Astrocyte of the cerebellum (primary cell): ENCODE data around the gene FAM177B.

Source experiments
- DNase-seq: peaks from one replicate; pipeline ENCODE4 v3.0.0-alpha.2; 2011; ENCODE audit warnings: low read depth
- H3K4me3 ChIP-seq: 2 replicates; pipeline ENCODE4 v1.5.1; 2011; ENCODE audit warnings: mild to moderate bottlenecking, low read depth, low read length, moderate library complexity
- CTCF ChIP-seq: IDR thresholded peaks from 2 replicates; pipeline ENCODE4 v1.5.1; 2012; ENCODE audit warnings: low read length, low read depth, moderate library complexity, mild to moderate bottlenecking; ENCODE audit errors: missing control alignments
- in situ Hi-C: cut with HindIII; loops from 2 replicates; pipeline ENCODE4 v1.10.0; 2017; ENCODE audit warnings: low sequenced_read_pairs

FAM177B gene

DNA sequence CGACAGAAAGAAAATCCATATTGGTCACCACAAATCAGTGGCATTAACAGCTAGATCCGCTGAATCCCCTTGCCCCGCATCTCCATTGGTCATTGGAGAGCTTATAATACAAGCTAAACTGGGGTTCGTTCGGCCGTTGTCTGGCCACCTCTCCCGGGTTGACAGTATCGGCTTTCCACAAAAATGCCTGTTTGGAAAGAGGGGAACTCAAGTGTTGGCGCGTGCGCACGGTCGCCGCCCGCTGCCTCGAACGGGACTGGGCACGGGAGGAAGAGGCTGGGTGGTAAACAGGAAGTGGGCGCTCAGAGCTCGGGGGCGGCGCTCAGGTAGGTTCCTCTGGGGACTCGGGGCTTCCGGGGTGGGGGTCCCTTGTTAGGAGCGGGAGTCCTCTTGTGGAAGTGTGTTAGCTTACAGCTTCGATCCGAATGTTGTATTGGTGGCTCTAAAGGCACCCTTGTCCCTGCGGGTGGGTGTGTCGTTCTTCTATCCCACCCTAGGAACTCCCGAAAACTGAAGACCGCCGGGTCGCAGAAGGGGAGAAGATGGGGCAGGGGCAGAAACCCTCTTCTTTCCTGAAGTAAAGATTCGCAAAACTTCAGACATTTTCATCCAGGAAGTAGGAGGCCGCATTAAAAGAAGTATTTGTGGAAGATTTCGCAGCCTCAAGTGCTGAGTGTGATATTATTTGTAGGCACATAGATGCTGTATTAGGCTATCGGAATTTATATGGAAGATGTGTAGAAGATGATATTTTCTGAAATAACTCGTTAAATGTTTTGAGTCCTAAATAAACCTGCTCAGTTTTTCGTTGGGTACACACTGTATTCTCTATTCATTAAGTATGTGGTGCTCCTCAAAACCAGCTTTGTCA, 23.7 kb upstream of the FAM177B start:
- in situ Hi-C loops, result no loop called here
- TF ChIP-seq CTCF, result no peak
- peak; percentile 93 for DNase-seq
- H3K4me3 ChIP-seq, result peak overlapping the region; percentile 74

DNA sequence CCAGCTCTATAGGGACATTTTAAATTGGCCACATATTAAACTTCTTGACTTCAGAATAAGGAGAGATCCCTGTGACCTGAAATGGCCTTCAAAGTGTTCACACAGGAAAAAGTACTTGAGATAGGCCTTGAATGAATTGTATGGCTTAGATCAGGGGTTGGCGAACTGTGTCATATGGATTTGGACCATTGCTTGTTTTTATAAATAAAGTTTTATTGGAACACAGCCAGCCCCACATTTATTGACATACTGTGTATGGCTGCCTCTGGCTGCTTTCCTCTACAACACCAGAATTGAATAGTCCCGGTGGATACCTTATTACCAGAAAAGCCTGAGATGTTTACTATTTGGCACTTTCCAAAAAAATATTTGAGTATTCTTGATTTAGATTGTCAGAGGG, 20.6 kb upstream of the FAM177B start:
- no peak for TF ChIP-seq CTCF
- in situ Hi-C loops, result no loop called here
- DNase-seq, result no peak
- no peak overlapping the region for H3K4me3 ChIP-seq

DNA sequence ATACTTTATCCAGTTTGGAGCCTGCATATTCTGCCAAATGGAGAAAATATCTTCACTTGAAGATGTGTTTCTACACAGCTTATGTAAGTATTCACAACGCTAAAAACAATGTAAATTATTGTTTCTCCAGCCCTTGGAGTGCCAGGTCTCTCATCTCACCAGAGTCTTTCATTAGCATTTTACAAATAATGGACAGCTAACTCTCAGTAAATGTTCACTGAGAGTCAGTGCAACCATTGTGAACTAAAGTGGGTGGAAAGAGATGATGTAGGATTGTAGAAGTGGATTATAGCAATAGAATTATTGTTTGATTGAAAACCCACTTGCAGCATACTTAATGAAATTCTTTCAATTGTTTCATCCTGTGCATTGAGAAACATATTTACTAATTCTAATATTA, 8.3 kb upstream of the FAM177B start:
- no peak for TF ChIP-seq CTCF
- H3K4me3 ChIP-seq, result no peak overlapping the region
- no peak for DNase-seq
- in situ Hi-C loops, result loop anchor here (5.0 kb wide), 1 partner anchor 66 kb away; no protein-coding TSS in a partner anchor

DNA sequence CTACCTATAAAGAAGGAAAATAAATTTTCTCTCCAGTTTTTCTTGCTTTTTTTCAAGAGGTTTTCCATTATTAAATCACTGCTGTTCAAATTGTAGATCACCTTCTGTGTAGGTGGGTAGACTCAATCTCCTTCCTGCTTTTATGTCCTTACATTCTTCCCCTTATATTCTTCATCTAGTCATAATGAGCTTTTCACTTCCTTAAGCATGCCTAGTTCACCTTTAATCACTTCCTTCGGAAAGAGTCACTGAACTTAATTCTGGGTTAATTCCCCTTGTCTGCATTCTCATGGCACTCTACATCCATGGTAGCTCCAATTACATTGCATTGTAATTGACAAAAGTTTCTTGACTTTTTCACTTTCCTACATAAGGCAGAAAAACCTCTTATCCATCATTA, 6.1 kb upstream of the FAM177B start:
- TF ChIP-seq CTCF, result no peak
- no peak overlapping the region for H3K4me3 ChIP-seq
- in situ Hi-C loops, result no loop called here
- no peak for DNase-seq

- TF ChIP-seq CTCF, result no peak
- in situ Hi-C loops, result no loop called here
- no peak for DNase-seq
- H3K4me3 ChIP-seq, result no peak overlapping the region
These were observed 4.5 kb upstream of the FAM177B start for GRCh38 chr1:222732216-222733159.

DNA sequence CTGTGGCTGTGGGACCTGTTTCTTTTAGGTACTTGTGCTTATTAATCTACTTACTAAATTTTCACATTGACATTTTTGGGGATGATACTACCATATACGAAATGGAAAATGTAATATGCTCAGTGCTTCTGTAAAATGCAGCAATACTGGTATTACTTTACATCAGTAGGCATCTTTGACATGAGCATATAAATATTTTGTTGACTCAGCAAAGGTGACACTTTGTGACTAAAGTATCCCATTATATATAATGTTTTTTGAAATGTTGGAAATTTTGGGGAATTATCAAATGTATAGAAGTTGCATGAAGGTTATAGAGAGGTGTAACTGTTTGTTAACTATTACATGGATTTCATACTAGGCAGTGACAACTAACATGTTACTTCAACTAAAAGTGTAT, 2.3 kb upstream of the FAM177B start:
- in situ Hi-C loops, result loop anchor here (5.0 kb wide), 1 partner anchor 43 kb away; no protein-coding TSS in a partner anchor
- no peak for TF ChIP-seq CTCF
- no peak for DNase-seq
- no peak overlapping the region for H3K4me3 ChIP-seq
